ENCODE results near the gene POLRMT. TPM values are rescaled to one million over a fixed set of nuclear protein-coding genes. Genes with fewer than 3 reads are reported as not detected.
"Not testable (repeated sequence)": the region's sequence is repeated elsewhere in the genome, so short reads cannot be mapped to it uniquely, and the experiment has no call there.

POLRMT gene
- total RNA-seq, 2 experiments from 2014 or later: 50.6 to 51.0 TPM

DNA sequence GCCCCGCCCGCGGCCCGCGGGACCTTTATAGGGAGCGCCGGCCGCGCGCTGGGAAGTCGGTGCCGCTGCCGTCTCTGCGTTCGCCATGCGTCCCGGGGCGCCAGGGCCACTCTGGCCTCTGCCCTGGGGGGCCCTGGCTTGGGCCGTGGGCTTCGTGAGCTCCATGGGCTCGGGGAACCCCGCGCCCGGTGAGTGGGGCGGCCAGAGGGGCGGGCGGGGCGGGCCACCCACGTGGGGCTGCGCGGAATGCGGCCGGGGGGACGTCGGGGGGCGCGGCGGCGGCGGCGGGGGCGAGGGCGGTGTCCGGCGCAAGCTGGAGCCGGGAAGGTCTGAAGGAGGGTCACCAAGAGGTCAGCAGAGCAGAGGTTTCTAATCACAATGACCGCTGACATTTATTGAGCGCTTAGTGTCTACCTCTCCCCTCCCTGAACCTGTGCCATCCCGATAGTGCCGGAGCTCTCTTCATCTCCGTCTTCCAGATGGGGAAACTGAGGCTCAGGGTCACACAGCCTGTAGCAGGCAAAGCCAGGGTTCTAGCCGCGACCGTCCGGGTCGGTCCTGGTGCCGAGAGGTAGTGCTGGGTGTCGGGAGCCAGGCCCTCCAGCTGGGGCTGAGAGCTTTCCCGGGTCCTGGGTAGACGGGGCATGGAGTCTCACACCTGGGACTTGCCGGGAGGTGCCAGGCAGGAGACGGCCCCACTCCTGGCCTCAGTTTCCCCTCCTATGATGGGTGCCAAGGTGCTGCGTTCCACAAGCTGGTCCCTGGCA is 43.2 kb upstream of the POLRMT start, which contains the start of gene FSTL3:
Gene FSTL3 (plus strand): TSS at position 54 of the 767 bp plus-strand sequence. CDS start 32 bp downstream, at position 86.
- H3K27ac Mint-ChIP-seq: no peak within 1 kb of the TSS
- peaks cover 9% of the 10 kb centered on the region for H3K4me1 Mint-ChIP-seq (ENCODE audit: low read depth)
- peaks cover 17% of the 10 kb centered on the region for H3K27me3 Mint-ChIP-seq (ENCODE audit: low read depth)
- H3K36me3 Mint-ChIP-seq (ENCODE audit: low read depth): no peaks in the 10 kb centered on the region
- CTCF ChIA-PET: no interaction called here
- POLR2A ChIA-PET: no interaction called here
- H3K9me3 Mint-ChIP-seq (ENCODE audit: insufficient read depth): no peaks in the 10 kb centered on the region
- no peak within 1 kb of the TSS for H3K4me3 Mint-ChIP-seq
- DNase-seq (no peak), ATAC-seq (no peak)

DNA sequence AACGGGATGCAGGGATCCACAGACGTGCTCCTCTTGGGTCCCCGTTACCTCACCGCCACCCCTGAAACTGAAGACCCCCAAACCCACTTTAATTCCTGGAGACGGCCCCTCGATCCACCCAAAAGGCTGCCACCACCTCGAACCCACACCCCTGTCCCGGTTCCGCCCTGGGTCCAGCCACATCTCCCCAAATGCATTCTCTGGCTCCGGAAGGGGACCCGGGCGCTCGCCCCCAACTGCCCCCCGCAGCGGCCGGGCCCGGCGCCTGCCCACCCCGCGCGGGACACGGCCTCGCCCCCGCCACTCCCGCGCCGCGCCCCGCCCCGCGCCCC is 42.6 kb upstream of the POLRMT start:
- ATAC-seq: no peak
- no peak for DNase-seq
- H3K4me3 Mint-ChIP-seq: no peak overlapping the region
- H3K36me3 Mint-ChIP-seq (ENCODE audit: low read depth): no peaks in the 10 kb centered on the region
- peaks cover 6% of the 10 kb centered on the region for H3K4me1 Mint-ChIP-seq (ENCODE audit: low read depth)
- no peaks in the 10 kb centered on the region for H3K9me3 Mint-ChIP-seq (ENCODE audit: insufficient read depth)
- CTCF ChIA-PET: no interaction called here
- H3K27me3 Mint-ChIP-seq (ENCODE audit: low read depth): peaks cover 17% of the 10 kb centered on the region
- no peak overlapping the region for H3K27ac Mint-ChIP-seq
- POLR2A ChIA-PET: no interaction called here

DNA sequence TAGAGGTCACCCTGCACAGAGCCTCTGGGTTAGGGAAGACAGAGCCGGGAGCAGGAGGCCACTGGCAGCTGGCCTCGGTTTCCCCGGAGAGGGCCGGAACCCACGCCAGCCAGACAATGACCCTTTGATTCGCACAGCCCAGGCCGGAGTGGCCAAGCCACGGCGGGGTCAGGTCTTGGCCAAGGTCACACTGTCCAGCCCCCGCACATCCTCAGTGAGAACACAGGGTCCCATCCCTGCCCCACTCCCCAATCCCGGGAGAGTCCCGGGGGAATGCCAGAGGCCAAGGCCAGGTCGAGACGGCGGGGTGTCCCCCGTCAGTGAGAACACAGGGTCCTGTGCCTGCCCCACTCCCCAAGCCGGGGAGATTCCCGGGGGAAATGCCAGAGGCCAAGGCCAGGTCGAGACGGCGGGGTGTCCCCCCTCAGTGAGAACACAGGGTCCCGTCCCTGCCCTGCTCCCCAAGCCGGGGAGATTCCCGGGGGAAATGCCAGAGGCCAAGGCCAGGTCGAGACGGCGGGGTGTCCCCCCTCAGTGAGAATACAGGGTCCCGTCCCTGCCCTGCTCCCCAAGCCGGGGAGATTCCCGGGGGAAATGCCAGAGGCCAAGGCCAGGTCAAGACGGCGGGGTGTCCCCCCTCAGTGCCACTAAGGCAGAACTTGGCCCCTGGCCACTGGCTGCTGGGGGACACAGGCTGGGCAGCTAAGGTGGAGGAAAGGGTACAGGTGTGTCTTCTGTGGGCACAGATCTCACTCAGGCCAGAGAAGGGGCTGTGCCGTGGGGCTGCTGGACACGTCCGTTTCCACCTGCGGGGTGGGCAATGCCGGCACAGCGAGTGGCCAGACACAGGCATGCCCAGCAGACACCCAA is 41.2 kb upstream of the POLRMT start:
- H3K4me3 Mint-ChIP-seq: no peak overlapping the region
- H3K36me3 Mint-ChIP-seq (ENCODE audit: low read depth): no peaks in the 10 kb centered on the region
- ChIA-PET CTCF (no interaction called here), POLR2A (no interaction called here)
- H3K27me3 Mint-ChIP-seq (ENCODE audit: low read depth): peaks cover 17% of the 10 kb centered on the region
- no peak overlapping the region for H3K27ac Mint-ChIP-seq
- peaks cover 3% of the 10 kb centered on the region for H3K4me1 Mint-ChIP-seq (ENCODE audit: low read depth)
- ATAC-seq (no peak), DNase-seq (no peak)
- no peaks in the 10 kb centered on the region for H3K9me3 Mint-ChIP-seq (ENCODE audit: insufficient read depth)

DNA sequence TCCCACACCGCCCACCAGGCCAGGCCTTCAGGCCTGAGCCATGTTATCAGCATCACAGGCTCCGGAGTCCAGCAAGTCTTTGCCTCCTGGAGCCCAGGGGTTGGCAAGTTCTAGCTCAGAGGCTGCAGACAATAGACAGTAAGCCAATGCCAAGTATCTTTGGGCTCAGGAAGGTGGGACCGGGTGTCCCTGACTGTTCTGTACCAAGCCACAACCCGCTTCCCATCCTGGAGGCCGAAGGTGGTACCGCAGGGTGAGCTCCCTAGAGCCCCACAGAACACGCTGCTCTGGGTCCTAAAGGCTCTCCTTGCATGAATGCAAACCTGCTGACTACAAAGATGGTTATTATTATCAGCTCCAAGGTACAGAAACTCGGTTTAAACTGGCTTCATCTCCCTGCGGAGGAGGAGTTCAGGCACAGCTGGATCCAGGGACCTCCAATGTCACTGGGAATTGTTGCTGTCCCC is 37.3 kb upstream of the POLRMT start:
- no peaks in the 10 kb centered on the region for H3K9me3 Mint-ChIP-seq (ENCODE audit: insufficient read depth)
- H3K27ac Mint-ChIP-seq: no peak overlapping the region
- DNase-seq: no peak
- ChIA-PET POLR2A (no interaction called here), CTCF (interaction anchor here (1.1 kb wide), 1 partner anchor 64 kb away, joined by 3 read pairs; no protein-coding TSS in a partner anchor)
- H3K4me3 Mint-ChIP-seq: no peak overlapping the region
- H3K36me3 Mint-ChIP-seq (ENCODE audit: low read depth): no peaks in the 10 kb centered on the region
- H3K4me1 Mint-ChIP-seq (ENCODE audit: low read depth): no peaks in the 10 kb centered on the region
- peaks cover 21% of the 10 kb centered on the region for H3K27me3 Mint-ChIP-seq (ENCODE audit: low read depth)
- ATAC-seq: peak; percentile 41

DNA sequence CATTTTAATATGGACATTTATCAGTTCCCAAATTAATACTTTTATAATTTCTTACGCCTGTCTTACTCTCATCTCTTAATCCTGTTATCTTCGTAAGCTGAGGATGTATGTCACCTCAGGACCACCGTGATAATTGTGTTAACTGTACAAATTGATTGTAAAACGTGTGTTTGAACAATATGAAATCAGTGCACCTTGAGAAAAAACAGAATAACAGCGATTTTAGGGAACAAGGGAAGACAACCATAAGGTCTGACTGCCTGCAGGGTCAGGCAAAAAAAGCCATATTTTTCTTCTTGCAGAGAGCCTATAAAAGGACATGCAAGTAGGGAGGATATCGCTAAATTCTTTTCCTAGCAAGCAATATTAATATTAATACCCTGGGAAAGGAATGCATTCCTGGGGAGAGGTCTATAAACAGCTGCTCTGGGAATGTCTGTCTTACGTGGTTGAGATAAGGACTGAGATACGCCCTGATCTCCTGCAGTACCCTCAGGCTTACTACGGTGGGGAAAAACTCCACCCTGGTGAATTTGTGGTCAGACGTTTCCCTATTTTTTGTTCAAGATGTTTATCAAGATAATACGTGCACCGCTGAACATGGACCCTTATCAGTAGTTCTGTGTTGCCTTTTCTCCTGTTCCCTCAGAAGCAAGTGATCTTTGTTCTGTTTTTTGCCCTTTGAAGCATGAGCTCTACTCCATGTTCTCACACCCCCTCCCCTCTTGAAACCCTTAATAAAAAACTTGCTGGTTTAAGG is 35.5 kb upstream of the POLRMT start:
- ATAC-seq; H3K9me3 Mint-ChIP-seq (ENCODE audit: insufficient read depth); H3K4me3 Mint-ChIP-seq; POLR2A ChIA-PET; H3K36me3 Mint-ChIP-seq (ENCODE audit: low read depth); H3K27ac Mint-ChIP-seq; DNase-seq: not testable (repeated sequence)
- CTCF ChIA-PET: interaction anchor here (1.3 kb wide), 1 partner anchor 65 kb away, joined by 4 read pairs; no protein-coding TSS in a partner anchor
- peaks cover 11% of the 10 kb centered on the region for H3K27me3 Mint-ChIP-seq (ENCODE audit: low read depth)
- H3K4me1 Mint-ChIP-seq (ENCODE audit: low read depth): peaks cover 13% of the 10 kb centered on the region

DNA sequence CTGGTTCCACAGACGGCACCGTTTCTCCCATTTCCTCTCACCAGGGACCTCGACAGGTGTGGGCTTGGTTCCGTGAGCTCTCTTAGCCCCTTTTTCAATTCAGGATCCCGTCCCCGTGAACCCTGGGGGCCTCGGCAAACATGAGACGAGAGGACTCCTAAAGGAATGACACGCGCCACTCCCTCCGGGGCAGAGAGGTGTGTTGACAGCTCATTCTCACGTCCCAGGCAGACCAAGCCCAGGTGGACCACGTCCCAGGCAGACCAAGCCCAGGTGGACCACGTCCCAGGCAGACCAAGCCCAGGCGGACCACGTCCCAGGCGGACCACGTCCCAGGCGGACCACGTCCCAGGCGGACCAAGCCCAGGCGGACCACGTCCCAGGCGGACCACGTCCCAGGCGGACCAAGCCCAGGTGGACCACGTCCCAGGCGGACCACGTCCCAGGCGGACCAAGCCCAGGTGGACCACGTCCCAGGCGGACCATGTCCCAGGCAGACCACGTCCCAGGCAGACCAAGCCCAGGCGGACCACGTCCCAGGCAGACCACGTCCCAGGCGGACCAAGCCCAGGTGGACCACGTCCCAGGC is 33.7 kb upstream of the POLRMT start:
- ATAC-seq; POLR2A ChIA-PET; DNase-seq; H3K4me3 Mint-ChIP-seq; CTCF ChIA-PET; H3K9me3 Mint-ChIP-seq (ENCODE audit: insufficient read depth); H3K27ac Mint-ChIP-seq; H3K36me3 Mint-ChIP-seq (ENCODE audit: low read depth): not testable (repeated sequence)
- H3K27me3 Mint-ChIP-seq (ENCODE audit: low read depth): peaks cover 10% of the 10 kb centered on the region
- H3K4me1 Mint-ChIP-seq (ENCODE audit: low read depth): peaks cover 19% of the 10 kb centered on the region

DNA sequence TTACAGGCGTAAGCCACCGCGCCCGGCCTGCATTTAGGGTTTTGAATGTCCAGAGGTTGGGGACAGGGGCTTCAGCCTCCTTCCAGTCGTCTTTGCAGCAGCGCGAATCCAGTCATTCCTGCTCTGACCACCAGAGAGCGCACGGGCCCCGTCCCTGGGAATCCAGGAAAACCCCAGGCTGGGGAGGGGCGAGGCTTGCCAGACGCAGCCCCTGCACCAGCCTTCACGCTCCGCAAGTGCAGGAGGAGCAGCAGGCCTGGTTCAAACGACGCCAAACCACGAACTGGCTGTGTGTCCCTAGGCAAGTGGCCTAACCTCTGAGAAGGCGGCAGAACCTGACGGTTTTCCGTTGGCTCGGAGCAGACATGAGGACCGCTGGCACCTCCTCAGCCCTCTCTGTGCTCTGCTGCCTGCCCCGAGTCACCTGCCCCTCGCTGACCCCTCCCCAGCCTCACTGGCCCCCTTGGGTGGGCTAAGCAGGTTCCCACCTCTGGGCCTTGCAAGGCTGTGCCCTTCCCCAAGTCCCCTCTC is 31.6 kb upstream of the POLRMT start:
- Mint-ChIP-seq H3K27ac (no peak overlapping the region), H3K27me3 (ENCODE audit: low read depth) (peaks cover 10% of the 10 kb centered on the region), H3K4me1 (ENCODE audit: low read depth) (peaks cover 33% of the 10 kb centered on the region), H3K9me3 (ENCODE audit: insufficient read depth) (no peaks in the 10 kb centered on the region), H3K4me3 (peak overlapping the region; percentile 42), H3K36me3 (ENCODE audit: low read depth) (peaks cover 15% of the 10 kb centered on the region)
- POLR2A ChIA-PET: no interaction called here
- ATAC-seq (no peak), DNase-seq (peak; percentile 78)
- CTCF ChIA-PET: no interaction called here

DNA sequence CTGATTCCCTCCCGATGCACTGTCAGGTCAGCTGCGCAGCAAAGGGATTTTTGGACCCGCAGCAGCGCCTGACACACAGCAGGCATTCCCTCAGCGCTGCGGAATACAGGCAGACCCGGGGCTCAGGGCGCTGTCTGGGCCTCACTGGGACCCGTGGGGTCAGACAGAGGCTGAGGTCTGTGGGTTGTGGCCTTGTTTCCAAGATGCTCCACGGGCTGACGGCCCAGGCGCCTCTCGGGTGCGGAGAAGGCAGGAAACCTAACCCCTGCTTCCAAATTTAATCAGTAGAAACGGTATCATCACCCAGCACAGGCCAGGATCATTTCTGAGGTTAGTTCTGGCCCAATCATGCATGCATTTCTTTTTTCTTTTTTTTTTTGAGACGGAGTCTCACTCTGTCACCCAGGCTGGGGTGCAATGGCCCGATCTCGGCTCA is 30.4 kb upstream of the POLRMT start:
- CTCF ChIA-PET: interaction anchor here (0.9 to 1.9 kb wide), 5 partner anchors 15 to 153 kb away, joined by 3 to 14 read pairs (median 3); no protein-coding TSS in a partner anchor
- POLR2A ChIA-PET: interaction anchor here (0.5 to 2.2 kb wide), 7 partner anchors 16 to 605 kb away, joined by 3 to 10 read pairs (median 3); partner anchors contain the start of genes CIRBP and POLRMT
- peaks cover 15% of the 10 kb centered on the region for H3K36me3 Mint-ChIP-seq (ENCODE audit: low read depth)
- DNase-seq: no peak
- H3K4me1 Mint-ChIP-seq (ENCODE audit: low read depth): peaks cover 42% of the 10 kb centered on the region
- no peak for ATAC-seq
- peak overlapping the region; percentile 87 for H3K27ac Mint-ChIP-seq
- H3K4me3 Mint-ChIP-seq: peak overlapping the region; percentile 70
- no peaks in the 10 kb centered on the region for H3K9me3 Mint-ChIP-seq (ENCODE audit: insufficient read depth)
- H3K27me3 Mint-ChIP-seq (ENCODE audit: low read depth): peaks cover 4% of the 10 kb centered on the region

DNA sequence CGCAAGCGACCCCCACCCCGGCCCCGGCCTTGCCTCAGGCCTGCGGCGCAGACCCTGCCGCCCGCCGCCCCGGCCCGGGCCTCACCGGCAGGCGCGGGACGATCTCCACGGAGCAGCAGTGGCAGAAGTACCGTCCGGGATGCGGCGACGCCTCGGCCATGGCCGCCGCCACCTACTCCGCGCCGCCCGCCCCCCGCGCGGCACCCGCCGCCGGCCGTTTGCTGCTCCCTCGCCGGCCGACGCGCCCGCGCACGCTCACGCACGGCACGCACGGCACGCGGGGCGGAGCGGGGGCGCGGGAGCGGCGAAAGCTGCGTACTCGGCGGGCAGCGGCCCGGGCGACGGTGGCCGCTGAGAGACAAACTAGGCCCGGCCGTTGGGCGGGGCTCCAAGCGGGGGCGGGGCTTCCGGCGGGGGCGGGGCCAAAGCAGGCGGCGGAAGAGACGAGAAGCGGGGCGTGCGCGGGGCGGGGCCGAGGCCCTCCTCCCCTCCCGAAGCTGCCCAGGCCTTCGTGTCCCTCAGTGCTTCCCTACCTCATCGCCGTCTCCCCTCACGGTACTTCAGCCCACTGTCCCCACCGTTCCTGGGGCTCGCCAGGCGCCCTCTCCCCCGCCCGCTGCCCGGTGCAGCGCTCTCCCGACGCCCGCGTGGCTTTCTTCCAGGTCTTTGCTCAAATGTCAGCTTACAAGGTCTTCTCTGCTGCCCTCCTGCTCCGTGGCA is 29.8 kb upstream of the POLRMT start, which contains the start of gene RNF126:
Gene RNF126 (minus strand): TSS at position 253 of the 720 bp plus-strand sequence. CDS start 93 bp downstream, at position 160.
- Mint-ChIP-seq H3K27me3 (ENCODE audit: low read depth) (peaks cover 2% of the 10 kb centered on the region), H3K27ac (peak within 1 kb of the TSS; percentile 97), H3K36me3 (ENCODE audit: low read depth) (peaks cover 15% of the 10 kb centered on the region), H3K4me3 (peak within 1 kb of the TSS; percentile 98), H3K4me1 (ENCODE audit: low read depth) (peaks cover 42% of the 10 kb centered on the region), H3K9me3 (ENCODE audit: insufficient read depth) (no peaks in the 10 kb centered on the region)
- peak; percentile 56 for ATAC-seq
- ChIA-PET CTCF (interaction anchor here (0.9 to 1.9 kb wide), 5 partner anchors 16 to 152 kb away, joined by 3 to 14 read pairs (median 3); no protein-coding TSS in a partner anchor), POLR2A (interaction anchor here (0.5 to 2.2 kb wide), 7 partner anchors 17 to 606 kb away, joined by 3 to 10 read pairs (median 3); partner anchors contain the start of genes CIRBP and POLRMT)
- peak; percentile 94 for DNase-seq

DNA sequence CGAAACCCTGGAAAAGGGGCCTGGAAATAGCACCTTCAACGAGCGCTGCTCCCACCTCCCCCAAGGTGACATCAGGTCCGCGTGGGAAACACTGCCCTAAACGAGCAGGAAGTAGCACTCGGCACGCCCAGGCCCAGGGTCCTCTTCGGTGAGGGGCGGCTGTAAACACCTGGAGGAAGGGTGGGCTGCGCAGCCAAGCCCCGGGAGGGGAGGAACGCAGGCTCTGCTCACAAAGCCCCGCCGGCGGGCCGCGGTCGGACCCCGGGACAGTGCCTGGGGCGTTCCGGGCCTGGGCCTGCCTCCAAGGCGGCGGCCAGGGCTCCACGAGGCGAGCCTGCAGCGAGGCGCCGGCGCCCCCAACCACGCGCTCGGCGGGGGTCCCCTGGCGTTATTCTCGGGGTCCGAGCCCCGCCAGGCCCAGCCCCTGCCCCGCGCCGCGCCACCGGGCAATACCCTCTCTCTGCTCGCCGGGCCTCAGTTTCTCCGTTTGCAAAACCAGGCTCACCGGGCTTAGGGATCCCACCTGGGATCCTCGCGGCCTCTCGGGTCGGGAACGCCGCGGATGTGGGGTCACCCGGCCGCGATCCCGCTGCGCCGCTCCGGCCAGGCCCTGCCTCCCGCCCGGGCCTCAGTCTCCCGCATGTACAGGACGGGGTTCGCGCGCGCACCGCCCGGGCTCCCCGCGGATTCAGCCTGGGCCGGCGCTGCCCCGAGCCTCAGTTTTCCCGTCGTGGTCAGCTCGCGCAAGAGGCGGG is 29.0 kb upstream of the POLRMT start:
- H3K36me3 Mint-ChIP-seq (ENCODE audit: low read depth): peaks cover 19% of the 10 kb centered on the region
- H3K4me3 Mint-ChIP-seq: peak overlapping the region; percentile 98
- DNase-seq (peak; percentile 85), ATAC-seq (peak; percentile 43)
- H3K27me3 Mint-ChIP-seq (ENCODE audit: low read depth): no peaks in the 10 kb centered on the region
- POLR2A ChIA-PET: interaction anchor here (1.4 to 2.2 kb wide), 2 partner anchors 17 to 18 kb away, joined by 3 to 10 read pairs; no protein-coding TSS in a partner anchor
- H3K9me3 Mint-ChIP-seq (ENCODE audit: insufficient read depth): no peaks in the 10 kb centered on the region
- H3K27ac Mint-ChIP-seq: peak overlapping the region; percentile 97
- CTCF ChIA-PET: interaction anchor here (1.9 kb wide), 1 partner anchor 72 kb away, joined by 14 read pairs; no protein-coding TSS in a partner anchor
- peaks cover 42% of the 10 kb centered on the region for H3K4me1 Mint-ChIP-seq (ENCODE audit: low read depth)
